DND-41 (cell line): ENCODE results near the gene PFDN1.

Experiments
- EZH2 ChIP-seq: IDR thresholded peaks from 3 replicates; pipeline ENCODE4 v1.6.1; 2012; ENCODE audit warnings: borderline replicate concordance, low read depth, mild to moderate bottlenecking, moderate library complexity, low read length, inconsistent platforms; ENCODE audit not compliant: severe bottlenecking
- TF ChIP-seq, protein P1 (sequence below): IDR thresholded peaks from 2 replicates; pipeline ENCODE4 v1.5.1; 2012; ENCODE audit warnings: borderline replicate concordance, low read length, moderate library complexity, mild to moderate bottlenecking; ENCODE audit not compliant: poor library complexity, severe bottlenecking; ENCODE audit errors: extremely low read depth

DNA sequence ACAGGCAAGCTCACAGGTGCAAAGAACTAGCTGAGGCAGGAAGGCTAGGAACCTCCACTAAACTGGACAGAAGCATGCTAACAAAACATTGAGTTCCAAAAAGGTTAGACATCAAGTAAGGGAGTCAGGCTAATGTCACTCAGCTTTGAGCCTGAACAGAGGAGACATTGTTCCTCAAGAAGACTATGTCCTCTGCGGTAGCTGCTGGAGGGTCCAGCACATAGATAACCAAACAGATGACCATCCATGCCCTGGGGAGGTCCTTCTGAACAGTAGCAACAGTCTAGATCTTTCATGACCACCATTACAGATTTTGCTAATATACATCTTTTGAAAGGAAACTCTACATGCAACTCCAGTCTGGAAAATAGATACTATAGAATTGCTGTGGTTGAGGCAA is 70.2 kb downstream of the PFDN1 start:
- TF ChIP-seq, protein P1, sequence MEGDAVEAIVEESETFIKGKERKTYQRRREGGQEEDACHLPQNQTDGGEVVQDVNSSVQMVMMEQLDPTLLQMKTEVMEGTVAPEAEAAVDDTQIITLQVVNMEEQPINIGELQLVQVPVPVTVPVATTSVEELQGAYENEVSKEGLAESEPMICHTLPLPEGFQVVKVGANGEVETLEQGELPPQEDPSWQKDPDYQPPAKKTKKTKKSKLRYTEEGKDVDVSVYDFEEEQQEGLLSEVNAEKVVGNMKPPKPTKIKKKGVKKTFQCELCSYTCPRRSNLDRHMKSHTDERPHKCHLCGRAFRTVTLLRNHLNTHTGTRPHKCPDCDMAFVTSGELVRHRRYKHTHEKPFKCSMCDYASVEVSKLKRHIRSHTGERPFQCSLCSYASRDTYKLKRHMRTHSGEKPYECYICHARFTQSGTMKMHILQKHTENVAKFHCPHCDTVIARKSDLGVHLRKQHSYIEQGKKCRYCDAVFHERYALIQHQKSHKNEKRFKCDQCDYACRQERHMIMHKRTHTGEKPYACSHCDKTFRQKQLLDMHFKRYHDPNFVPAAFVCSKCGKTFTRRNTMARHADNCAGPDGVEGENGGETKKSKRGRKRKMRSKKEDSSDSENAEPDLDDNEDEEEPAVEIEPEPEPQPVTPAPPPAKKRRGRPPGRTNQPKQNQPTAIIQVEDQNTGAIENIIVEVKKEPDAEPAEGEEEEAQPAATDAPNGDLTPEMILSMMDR = no peak
- TF ChIP-seq EZH2 = no peak
